GM18511 (cell line): ENCODE measurements around the gene VHLL.
A peak's percentile ranks its signal among the peaks of the same experiment; 100 is the strongest.
"Not testable (repeated sequence)": the region's sequence is repeated elsewhere in the genome, so short reads cannot be mapped to it uniquely, and the experiment has no call there.

Source experiments
- ATAC-seq: cut with Tn5 transposase; IDR thresholded peaks from one replicate; pipeline ENCODE4 v1.9.1; 2021; ENCODE audit warnings: mild to moderate bottlenecking, moderate library complexity; ENCODE audit not compliant: unreplicated experiment

Gene VHLL

GRCh38 chr1:156298852-156299357, at the start of gene VHLL:
Gene VHLL, minus strand, starts transcription at chr1:156299307. Its CDS starts 118 bp downstream, at chr1:156299189.
- ATAC-seq = no peak

- no peak for ATAC-seq
These were observed 48.2 kb upstream of the VHLL start for GRCh38 chr1:156347331-156347730.

- ATAC-seq = no peak
These were observed 47.5 kb upstream of the VHLL start for GRCh38 chr1:156346636-156347035.

GRCh38 chr1:156346035-156346434, 46.9 kb upstream of the VHLL start:
- not testable (repeated sequence) for ATAC-seq

GRCh38 chr1:156344409-156344808, 45.3 kb upstream of the VHLL start:
- ATAC-seq = no peak

GRCh38 chr1:156342166-156342955, 43.3 kb upstream of the VHLL start:
- no peak for ATAC-seq

- ATAC-seq = peak; percentile 94
These were observed 39.3 kb upstream of the VHLL start, which contains the start of the genes CCT3 and TSACC for GRCh38 chr1:156338180-156338976. Gene CCT3, minus strand, starts transcription at chr1:156338292. Its CDS starts 108 bp downstream, at chr1:156338184. Gene TSACC, plus strand, starts transcription at chr1:156338526. Its CDS starts 1,232 bp downstream, at chr1:156339758.

GRCh38 chr1:156337888-156338179, 38.7 kb upstream of the VHLL start:
- no peak for ATAC-seq

- no peak for ATAC-seq
These were observed 38.2 kb upstream of the VHLL start for GRCh38 chr1:156337052-156337887.

- no peak for ATAC-seq
These were observed 37.1 kb upstream of the VHLL start for GRCh38 chr1:156336242-156336641.

- not testable (repeated sequence) for ATAC-seq
These were observed 24.1 kb upstream of the VHLL start for GRCh38 chr1:156323179-156323578.

- no peak for ATAC-seq
These were observed 21.5 kb upstream of the VHLL start for GRCh38 chr1:156320560-156320959.

GRCh38 chr1:156319664-156320063, 20.6 kb upstream of the VHLL start:
- no peak for ATAC-seq

GRCh38 chr1:156316909-156317308, 17.8 kb upstream of the VHLL start:
- no peak for ATAC-seq

- ATAC-seq = no peak
These were observed 11.9 kb upstream of the VHLL start for GRCh38 chr1:156310962-156311361.

- ATAC-seq = no peak
These were observed 9.0 kb upstream of the VHLL start for GRCh38 chr1:156308078-156308477.

GRCh38 chr1:156305215-156305614, 6.1 kb upstream of the VHLL start:
- no peak for ATAC-seq

- ATAC-seq = no peak
These were observed 4.1 kb upstream of the VHLL start for GRCh38 chr1:156303241-156303640.

GRCh38 chr1:156295391-156295947, 3.6 kb downstream of the VHLL start, which contains the start of gene GLMP:
Gene GLMP, minus strand, starts transcription at chr1:156295679. Its CDS starts 34 bp downstream, at chr1:156295645.
- no peak for ATAC-seq

GRCh38 chr1:156293895-156294294, 5.2 kb downstream of the VHLL start:
- no peak for ATAC-seq

GRCh38 chr1:156293098-156293434, 6.0 kb downstream of the VHLL start:
- no peak for ATAC-seq
